Adipose tissue (tissue), 3 donors: ENCODE results near the gene SOD2. TPM values are rescaled to one million over a fixed set of nuclear protein-coding genes. Genes with fewer than 3 reads are reported as not detected.
"Not testable (repeated sequence)": the region's sequence is repeated elsewhere in the genome, so short reads cannot be mapped to it uniquely, and the experiment has no call there.

ENCODE experiments used
- H3K27ac ChIP-seq: one replicate; pipeline ENCODE4 v1.5.1; 2013; ENCODE audit warnings: low read depth, low read length
- WGBS, 3 donors: extraction: QIAGEN DNeasy Blood & Tissue Kit; methylation state at CpG; one replicate each; pipeline ENCODE4 v1.1.7; 2013; 5-methylcytosine and 5-hydroxymethylcytosine counted together
- polyA plus RNA-seq, 3 donors: library from polyadenylated mRNA; stranded (reverse); fragments of 200-250 nt; gene quantifications; one replicate each; pipeline ENCODE4 v1.2.3, GENCODE V29; 2013
- donor health status: healthy with polysubstance abuse.
- donor health status: Bipolar disorder and iron deficiency.
- donor health status: healthy.

The SOD2 gene
- polyA plus RNA-seq, 3 donors: 315 to 1,671 (median 608) TPM

DNA sequence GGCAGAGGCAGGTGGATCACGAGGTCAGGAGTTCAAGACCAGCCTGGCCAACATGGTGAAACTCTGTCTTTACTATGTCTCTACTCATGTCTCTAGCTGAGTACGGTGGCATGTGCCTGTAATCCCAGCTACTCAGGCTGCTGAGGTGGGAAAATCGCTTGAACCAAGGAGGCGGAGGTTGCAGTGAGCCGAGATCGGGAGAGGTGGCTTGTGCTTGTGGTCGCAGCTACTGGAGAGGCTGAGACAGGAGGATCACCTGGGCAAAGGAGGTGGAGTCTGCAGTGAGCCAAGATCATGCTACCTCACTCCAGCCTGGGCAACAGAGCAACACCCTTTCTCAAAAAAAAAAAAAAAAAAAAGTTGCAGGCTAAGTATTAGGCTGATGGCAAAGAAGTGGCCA, 26.2 kb upstream of the SOD2 start:
- 95 to 99% (median 98%) methylated on average over 7 of the region's 7 CpGs for WGBS, 3 donors

DNA sequence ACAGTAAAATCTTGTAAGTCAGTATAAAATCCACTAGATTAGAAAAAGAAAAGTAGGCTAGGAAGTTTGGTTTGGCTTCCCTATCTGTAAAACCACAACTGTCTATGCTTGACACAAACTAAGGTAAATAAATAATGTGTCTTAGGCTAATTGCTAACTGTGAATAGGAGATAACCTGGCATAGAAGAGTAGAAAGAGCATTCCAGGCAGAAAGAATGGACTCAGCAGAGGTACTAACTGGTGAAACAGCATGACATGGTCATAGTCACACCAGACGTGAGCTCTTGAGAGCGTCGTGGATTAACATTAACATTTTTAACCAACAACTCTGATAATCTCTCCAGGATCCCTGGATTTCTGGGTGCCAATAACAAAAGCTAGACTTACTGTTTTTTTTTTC, 25.6 kb upstream of the SOD2 start:
- H3K27ac ChIP-seq: no peak overlapping the region
- WGBS, 3 donors: 69 to 86% (median 74%) methylated on average over 3 of the region's 3 CpGs

More for the DNA sequence above, 26.2 kb upstream of the SOD2 start:
- H3K27ac ChIP-seq: no peak overlapping the region

DNA sequence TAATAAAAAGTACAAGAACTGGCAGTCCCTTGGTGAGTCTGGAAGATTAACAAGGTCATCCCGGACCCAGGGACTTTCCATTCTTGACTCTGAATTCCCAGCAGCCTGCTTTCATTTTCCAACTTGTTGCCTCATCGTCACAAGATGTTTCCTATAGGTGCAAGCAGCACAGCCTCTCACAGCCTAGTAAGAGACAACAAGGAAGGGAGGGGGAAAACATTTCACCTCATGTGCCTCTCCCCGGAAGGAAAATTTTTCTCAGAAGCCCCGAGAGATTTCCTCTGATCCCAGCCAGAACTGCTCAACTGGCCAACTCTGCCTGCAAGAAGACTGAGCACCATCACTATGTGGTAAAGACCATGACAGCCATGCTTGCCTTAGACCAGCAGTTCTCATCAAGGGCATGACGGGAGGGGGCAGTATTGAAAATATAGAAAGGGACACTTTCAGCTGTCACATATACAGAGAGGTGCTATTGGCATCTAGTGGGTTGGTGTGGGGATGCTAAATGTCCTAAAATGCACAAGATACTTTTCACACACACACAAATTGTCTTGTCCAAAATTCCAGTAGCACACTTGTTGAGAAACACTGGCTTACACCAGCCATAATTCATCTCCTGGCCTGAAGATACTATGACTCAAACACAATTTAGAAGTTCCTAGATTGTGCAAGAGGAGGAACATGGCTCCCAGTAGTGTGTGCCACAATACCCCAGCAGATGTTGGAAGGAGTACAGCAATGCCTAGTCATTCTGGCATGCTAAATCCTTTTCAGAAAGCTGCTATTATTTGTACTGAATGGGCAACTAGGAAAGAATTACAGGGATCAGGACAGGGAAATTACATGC, 23.4 kb upstream of the SOD2 start:
- H3K27ac ChIP-seq: peak overlapping the region; percentile 91
- 44 to 62% (median 45%) methylated on average over 5 of the region's 5 CpGs for WGBS, 3 donors

DNA sequence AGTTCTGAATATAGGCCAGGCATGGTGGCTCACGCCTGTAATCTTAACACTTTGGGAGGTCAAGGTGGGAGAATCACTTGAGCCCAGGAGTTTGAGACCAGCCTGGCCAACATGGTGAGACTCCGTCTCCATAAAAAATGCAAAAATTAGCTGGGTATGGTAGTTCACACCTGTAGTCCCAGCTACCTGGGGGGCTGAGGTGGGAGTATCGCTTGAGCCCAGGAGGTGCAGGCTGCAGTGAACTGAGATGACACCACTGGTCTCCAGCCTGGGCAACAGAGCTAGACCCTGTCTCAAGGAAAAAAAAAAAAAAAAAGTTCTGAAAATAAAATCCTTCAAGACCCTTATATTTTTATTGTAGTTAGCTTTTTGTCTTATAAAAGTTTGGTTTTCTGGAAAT, 22.6 kb upstream of the SOD2 start:
- H3K27ac ChIP-seq: no peak overlapping the region
- 93 to 98% (median 94%) methylated on average over 3 of the region's 3 CpGs for WGBS, 3 donors

DNA sequence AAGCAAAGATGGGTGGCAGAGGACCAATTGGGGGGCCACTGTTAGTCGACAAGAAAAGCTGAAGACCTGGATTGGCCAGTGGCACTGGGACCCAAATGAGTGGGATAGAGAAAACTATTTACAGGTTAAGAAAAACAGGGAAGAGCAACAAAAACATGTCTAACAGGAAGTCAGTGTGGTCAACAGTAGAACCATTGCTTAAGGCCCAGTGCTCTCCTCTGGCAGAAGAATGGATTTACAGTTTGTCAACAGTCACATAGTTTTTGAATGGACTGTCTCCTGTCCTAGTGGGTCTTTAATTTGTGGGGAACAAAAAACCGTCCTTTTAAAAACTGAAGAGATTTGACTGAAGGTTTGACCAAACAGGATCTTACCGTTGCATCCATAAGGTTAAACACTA, 22.1 kb upstream of the SOD2 start:
- no peak overlapping the region for H3K27ac ChIP-seq
- WGBS, 3 donors: 63 to 81% (median 65%) methylated on average over 3 of the region's 3 CpGs

DNA sequence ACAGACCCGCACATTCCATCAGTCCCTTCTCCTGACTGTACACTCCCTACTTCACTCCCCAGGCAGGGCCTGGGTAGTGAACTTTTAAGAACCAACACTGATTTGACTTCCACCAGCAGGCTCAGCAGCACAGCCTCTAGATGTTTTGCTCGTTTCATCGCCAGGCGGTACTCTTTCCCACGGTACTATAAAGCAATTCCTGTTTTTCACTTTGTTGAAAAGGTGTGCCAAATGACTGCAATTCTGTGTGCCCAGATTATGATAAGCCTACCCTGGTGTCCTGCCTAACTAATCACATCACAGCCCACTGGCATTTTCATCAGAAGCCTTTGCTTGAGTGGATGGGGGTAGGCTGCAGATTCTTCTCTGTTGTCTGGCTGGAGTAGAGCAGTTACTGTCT, 21.4 kb upstream of the SOD2 start:
- 36 to 77% (median 61%) methylated on average over 5 of the region's 5 CpGs for WGBS, 3 donors
- H3K27ac ChIP-seq: no peak overlapping the region

DNA sequence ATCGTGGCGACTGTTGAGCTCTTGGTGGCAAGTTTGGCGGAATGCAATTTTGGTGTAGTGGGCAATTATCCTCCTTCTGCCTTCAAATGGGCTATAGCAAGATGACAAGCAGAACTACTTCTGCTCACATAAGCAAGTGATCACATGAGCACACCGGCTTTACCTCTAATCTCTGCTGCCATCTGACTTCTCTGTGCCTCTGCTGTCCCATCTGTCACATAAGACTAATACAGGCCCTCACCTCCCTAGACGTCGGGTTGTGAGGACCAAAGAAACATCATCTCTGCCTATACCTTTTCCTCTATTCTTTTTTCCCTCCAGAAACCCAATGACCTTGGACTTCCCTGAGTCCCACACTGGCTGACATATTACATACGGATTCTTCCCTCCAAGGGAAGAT, 20.9 kb upstream of the SOD2 start:
- no peak overlapping the region for H3K27ac ChIP-seq
- 71 to 96% (median 92%) methylated on average over 7 of the region's 7 CpGs for WGBS, 3 donors

DNA sequence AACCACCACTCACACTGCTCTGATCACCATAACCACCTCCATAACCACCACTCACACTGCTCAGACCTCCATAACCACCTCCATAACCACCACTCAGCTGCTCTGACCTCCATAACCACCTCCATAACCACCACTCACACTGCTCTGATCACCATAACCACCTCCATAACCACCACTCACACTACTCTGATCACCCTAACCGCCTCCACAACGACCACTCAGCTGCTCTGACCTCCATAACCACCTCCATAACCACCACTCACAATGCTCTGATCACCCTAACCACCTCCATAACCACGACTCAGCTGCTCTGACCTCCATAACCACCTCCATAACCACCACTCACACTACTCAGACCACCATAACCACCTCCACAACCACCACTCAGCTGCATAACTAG, 19.3 kb upstream of the SOD2 start:
- WGBS, 3 donors: 87 to 95% (median 94%) methylated on average over 3 of the region's 3 CpGs

DNA sequence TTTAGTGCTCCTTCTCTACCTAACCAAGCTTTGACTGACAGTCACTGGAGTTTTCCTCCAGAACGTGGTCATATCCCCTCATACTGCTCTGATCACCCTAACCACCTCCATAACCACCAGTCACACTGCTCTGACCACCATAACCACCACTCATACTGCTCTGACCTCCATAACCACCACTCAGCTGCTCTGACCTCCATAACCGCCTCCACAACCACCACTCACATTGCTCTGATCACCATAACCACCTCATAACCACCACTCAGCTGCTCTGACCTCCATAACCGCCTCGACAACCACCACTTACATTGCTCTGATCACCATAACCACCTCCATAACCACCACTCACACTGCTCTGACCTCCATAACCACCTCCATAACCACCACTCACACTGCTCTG, 17.6 kb upstream of the SOD2 start:
- WGBS, 3 donors: 75 to 81% (median 79%) methylated on average over 4 of the region's 4 CpGs
- H3K27ac ChIP-seq: not testable (repeated sequence)

More for the DNA sequence above, 19.3 kb upstream of the SOD2 start:
- not testable (repeated sequence) for H3K27ac ChIP-seq

DNA sequence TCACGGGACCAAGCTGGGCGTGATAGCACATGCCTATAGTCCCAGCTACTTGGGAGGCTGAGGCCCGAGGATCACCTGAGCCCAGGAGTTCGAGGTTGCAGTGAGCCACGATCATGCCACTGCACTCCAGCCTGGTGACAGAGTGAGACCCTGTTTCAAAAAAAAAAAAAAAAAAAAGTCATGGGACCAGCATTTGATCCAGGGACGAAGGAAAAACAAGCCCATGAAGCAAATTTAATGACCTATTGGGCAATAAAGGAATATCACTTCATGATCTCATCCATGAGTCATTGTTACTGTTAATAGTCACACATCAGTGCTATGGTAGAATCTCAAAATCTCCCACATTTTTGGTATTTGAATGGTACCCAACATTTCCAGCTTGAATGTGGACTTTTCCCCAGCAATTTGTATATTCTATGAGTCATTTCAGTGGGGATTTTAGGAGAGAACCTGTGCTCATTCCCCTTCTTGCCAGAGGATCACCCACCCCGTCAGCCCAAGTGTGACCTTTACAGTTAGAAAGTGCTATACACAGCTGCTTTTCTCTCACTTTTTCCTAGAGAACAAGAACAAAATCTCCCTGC, 8.5 kb upstream of the SOD2 start:
- WGBS, 3 donors: 69 to 86% (median 70%) methylated on average over 7 of the region's 7 CpGs
- peak overlapping the region; percentile 74 for H3K27ac ChIP-seq

DNA sequence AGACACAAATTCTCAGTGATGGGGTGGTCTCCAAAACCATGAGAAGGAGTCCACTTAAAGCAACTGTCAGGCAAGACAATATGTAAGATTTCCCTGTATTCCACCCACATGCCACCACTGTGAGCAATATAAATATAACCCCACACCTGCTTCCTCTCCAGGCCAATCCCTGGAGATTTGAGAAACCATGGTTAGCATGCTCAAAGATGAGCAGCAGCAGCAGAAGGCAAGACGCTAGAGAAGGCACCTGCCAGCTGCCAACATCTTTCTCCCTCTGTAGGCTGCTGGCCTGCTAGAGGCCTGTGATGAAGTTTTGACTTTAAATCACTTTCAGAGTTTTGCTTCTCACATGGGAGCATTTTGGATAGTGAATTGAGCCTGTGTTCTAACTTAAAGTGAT, 7.9 kb upstream of the SOD2 start:
- peak overlapping the region; percentile 74 for H3K27ac ChIP-seq
- 31 to 48% (median 44%) methylated on average over 1 of the region's 1 CpG for WGBS, 3 donors

DNA sequence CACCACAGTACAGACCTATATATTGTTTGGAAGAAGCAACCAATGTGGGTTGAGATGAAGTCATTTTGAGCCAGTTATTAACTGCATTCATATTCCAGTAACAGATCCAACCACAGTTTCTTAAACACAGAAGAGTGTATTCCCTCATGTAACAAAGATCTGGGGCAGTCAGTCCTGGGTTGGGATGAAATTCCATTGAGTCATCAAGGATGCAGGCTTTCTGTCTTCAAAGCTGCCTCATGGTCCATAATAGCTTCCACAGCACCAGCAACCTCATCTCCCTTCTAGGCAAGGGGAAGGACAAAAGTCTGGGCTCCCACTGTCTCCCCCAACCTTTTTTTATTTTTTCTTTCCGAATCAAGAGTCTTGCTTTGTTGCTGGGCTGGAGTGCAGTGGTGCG, 2.9 kb upstream of the SOD2 start:
- WGBS, 3 donors: 89 to 100% (median 99%) methylated on average over 2 of the region's 2 CpGs
- H3K27ac ChIP-seq: no peak overlapping the region

DNA sequence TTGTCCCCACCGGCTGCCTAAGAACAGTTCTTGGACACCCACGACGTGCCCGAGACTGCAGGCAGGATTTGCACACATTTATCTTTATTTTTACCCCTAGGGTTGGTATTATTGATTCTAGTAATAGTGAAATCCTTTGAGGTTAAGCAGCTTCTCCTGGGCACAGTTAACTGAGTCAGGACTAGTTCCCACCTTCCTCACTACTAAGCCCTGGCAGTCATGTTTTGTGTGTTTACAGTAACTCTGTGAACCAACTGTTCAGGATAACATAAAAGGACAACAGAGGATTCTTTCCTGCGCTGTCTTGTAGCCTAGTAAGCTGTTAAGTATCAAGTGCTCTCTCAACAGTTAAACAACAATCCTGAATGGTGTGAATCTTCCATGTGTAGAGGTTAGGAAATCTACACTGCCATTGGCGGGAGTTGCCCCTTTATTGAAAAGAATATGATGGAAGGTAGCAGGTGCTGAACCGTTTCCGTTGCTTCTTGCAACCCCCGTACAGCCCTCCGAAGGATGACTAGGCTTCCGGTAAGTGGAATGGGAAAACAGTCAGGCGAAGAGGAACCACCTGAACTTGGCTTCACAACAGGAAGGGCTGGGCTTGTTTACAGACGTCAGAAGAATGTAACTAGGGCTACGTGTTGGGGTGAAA, 979 bp upstream of the SOD2 start:
- H3K27ac ChIP-seq: peak overlapping the region; percentile 80
- 10 to 19% (median 19%) methylated on average over 14 of the region's 14 CpGs for WGBS, 3 donors

DNA sequence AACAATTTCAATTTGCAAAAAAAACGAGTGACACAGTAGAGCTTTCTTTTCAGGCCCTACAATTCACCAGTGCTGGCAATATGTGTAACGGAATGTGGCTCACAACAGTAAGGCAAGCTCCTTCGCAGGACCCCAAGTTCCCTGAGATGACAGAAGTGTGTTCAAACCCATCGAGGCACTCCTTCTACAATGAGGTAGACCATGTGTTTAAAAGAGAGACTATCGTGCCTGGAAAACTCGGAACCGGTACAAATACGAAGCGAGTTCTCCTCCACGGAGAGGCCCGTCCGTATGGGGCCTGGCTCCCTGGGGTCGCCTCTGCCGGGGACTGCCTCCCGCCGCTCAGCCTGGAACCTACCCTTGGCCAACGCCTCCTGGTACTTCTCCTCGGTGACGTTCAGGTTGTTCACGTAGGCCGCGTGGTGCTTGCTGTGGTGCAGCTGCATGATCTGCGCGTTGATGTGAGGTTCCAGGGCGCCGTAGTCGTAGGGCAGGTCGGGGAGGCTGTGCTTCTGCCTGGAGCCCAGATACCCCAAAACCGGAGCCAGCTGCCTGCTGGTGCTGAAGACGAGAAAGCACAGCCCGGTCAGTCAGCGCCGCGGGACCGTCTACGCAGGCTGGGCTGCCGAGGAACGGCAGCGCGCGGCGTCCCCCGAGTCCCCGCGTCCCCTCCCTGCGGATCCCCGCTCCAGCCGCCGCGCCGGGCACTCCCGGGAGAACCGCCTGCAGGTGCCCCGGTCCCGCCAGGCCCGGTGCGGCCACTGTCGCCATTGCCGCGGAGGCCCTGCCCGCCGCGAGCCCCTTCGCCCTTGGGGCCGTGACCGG, 526 bp downstream of the SOD2 start:
- peak overlapping the region; percentile 39 for H3K27ac ChIP-seq
- 1% methylated on average over 56 to 66 of the region's 66 CpGs for WGBS, 3 donors

DNA sequence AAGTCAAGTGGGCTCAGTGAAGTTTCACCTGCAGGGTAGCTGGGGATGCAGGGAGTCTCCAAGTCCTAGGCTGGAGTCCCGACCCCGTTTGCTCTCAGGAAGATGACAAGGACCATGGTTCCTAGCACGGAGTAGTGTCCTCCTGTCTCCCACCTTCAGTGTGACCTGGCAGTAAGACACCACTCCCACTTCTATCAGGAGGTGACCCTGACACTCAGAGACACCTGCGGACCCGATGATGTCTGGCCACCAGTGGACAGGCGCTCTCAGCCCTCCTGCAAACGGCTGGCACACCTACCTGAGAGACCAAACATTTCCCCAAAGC, 1.1 kb downstream of the SOD2 start:
- 13 to 35% (median 26%) methylated on average over 7 of the region's 7 CpGs for WGBS, 3 donors
- H3K27ac ChIP-seq: peak overlapping the region; percentile 39

DNA sequence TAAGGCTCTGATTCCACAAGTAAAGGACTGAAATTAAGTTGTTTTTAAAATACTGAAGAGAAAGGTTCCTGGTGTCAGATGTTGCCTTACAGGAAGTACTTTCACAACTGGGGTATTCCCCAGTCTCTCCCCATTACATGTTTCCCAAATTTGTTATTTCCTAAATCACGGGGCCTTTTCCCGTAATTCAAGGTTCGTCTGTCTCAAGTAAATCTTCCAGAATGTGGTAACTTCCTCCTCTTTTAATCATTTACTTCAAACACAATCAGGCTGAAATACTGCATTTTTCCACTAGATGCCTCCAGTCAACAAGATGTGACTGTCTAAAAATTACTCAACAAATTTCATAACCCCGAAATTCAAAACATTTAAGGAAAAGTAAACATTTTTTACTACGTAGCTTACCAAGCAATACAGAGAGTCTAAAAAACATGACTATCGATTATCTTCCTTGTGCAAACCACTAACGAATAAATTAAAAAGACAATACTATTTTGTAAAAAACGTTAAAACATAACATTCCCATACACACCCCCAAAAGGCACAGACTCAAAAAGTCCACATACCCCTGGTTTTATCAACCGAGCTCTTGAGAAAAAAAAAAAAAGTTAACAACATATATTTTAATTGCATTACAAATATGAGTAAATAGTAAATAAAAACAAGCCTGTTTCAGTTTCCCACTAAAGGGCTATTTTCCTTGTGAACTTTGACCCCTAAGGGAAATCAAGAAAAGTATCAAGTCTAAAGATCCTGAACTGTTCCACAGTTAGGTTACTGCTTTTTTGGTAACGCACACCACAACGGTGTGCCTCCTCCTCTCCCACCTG, 1.7 kb downstream of the SOD2 start:
- WGBS, 3 donors: 5 to 9% (median 6%) methylated on average over 11 of the region's 11 CpGs
- H3K27ac ChIP-seq: no peak overlapping the region

DNA sequence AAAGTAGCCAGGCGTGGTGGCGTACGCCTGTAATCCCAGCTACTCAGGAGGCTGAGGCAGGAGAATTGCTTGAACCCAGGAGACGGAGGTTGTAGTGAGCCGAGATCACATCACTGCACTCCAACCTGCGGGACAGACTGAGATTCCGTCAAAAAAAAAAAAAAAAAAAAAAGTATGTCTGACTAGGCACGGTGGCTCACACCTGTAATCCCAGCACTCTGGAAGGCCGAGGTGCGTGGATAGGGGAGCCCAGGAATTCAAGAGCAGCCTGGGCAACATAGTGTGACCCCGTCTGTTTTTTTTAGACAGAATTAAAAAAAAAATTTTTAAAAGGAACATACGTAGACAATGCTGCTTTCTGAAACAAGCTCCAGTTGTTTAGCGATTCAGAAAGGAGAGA, 2.9 kb downstream of the SOD2 start:
- H3K27ac ChIP-seq: not testable (repeated sequence)
- WGBS, 3 donors: 89 to 94% (median 93%) methylated on average over 13 of the region's 13 CpGs

DNA sequence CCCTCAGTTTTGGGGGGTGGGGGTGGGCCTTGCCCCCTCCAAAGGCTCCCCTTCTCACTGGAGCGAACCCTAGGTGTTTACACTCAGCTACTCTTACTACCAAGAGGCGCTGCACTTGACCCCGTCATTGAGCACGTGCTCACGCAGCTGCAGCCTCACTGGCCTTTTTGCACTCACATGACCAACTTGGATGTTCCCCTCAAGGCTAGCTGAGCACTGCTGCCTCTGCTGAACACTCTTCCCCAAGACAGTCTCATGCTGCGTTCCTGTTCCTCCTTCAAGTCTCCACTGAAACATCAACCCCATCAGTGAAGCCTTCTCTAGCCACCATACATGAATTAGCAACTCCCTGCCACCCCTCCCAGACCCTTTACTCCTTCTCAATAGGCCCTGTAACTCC, 4.0 kb downstream of the SOD2 start:
- H3K27ac ChIP-seq: no peak overlapping the region
- WGBS, 3 donors: 69 to 87% (median 75%) methylated on average over 6 of the region's 6 CpGs
